ENCODE measurements around the gene ZNF665. TPM values are rescaled to one million over a fixed set of nuclear protein-coding genes. Genes with fewer than 3 reads are reported as not detected.

Gene ZNF665
- total RNA-seq, 1 donor from 2014 or later: 9.4 TPM

GRCh38 chr19:53183146-53183764 lies 9.9 kb downstream of the ZNF665 start:
- Mint-ChIP-seq H3K4me3 (ENCODE audit: low read depth) (no peak overlapping the region), H3K27me3 (no peaks in the 10 kb centered on the region), H3K27ac (peak overlapping the region; percentile 95), H3K36me3 (ENCODE audit: insufficient read depth) (peaks cover 29% of the 10 kb centered on the region), H3K9me3 (ENCODE audit: low read depth) (peaks cover 5% of the 10 kb centered on the region), H3K4me1 (ENCODE audit: low read depth) (peaks cover 7% of the 10 kb centered on the region)
- no peak for TF ChIP-seq CTCF (IDR thresholded peaks at IDR 0.05; ENCODE audit: unreplicated experiment)
- no peak for DNase-seq (ENCODE audit: low spot score, unreplicated experiment)

GRCh38 chr19:53182202-53182601 lies 11.0 kb downstream of the ZNF665 start:
- H3K27me3 Mint-ChIP-seq: no peaks in the 10 kb centered on the region
- no peak overlapping the region for H3K27ac Mint-ChIP-seq
- H3K4me1 Mint-ChIP-seq (ENCODE audit: low read depth): peaks cover 7% of the 10 kb centered on the region
- TF ChIP-seq CTCF (IDR thresholded peaks at IDR 0.05; ENCODE audit: unreplicated experiment): no peak
- peaks cover 5% of the 10 kb centered on the region for H3K9me3 Mint-ChIP-seq (ENCODE audit: low read depth)
- DNase-seq (ENCODE audit: low spot score, unreplicated experiment): no peak
- H3K4me3 Mint-ChIP-seq (ENCODE audit: low read depth): no peak overlapping the region
- H3K36me3 Mint-ChIP-seq (ENCODE audit: insufficient read depth): peaks cover 29% of the 10 kb centered on the region

GRCh38 chr19:53177986-53178385 lies 15.2 kb downstream of the ZNF665 start:
- Mint-ChIP-seq H3K4me1 (ENCODE audit: low read depth) (peaks cover under 1% of the 10 kb centered on the region), H3K27ac (no peak overlapping the region), H3K4me3 (ENCODE audit: low read depth) (no peak overlapping the region), H3K36me3 (ENCODE audit: insufficient read depth) (peaks cover 36% of the 10 kb centered on the region), H3K27me3 (no peaks in the 10 kb centered on the region), H3K9me3 (ENCODE audit: low read depth) (peaks cover 7% of the 10 kb centered on the region)
- DNase-seq (ENCODE audit: low spot score, unreplicated experiment): no peak
- TF ChIP-seq CTCF (IDR thresholded peaks at IDR 0.05; ENCODE audit: unreplicated experiment): no peak

GRCh38 chr19:53172889-53173288 lies 20.3 kb downstream of the ZNF665 start:
- Mint-ChIP-seq H3K36me3 (ENCODE audit: insufficient read depth) (peaks cover 40% of the 10 kb centered on the region), H3K27ac (no peak overlapping the region), H3K4me1 (ENCODE audit: low read depth) (no peaks in the 10 kb centered on the region), H3K4me3 (ENCODE audit: low read depth) (no peak overlapping the region), H3K9me3 (ENCODE audit: low read depth) (peaks cover 20% of the 10 kb centered on the region), H3K27me3 (no peaks in the 10 kb centered on the region)
- DNase-seq (ENCODE audit: low spot score, unreplicated experiment): no peak
- no peak for TF ChIP-seq CTCF (IDR thresholded peaks at IDR 0.05; ENCODE audit: unreplicated experiment)

GRCh38 chr19:53165691-53166091 lies 27.5 kb downstream of the ZNF665 start:
- peaks cover 46% of the 10 kb centered on the region for H3K36me3 Mint-ChIP-seq (ENCODE audit: insufficient read depth)
- no peak overlapping the region for H3K27ac Mint-ChIP-seq
- no peaks in the 10 kb centered on the region for H3K27me3 Mint-ChIP-seq
- no peaks in the 10 kb centered on the region for H3K4me1 Mint-ChIP-seq (ENCODE audit: low read depth)
- no peak for DNase-seq (ENCODE audit: low spot score, unreplicated experiment)
- peaks cover 44% of the 10 kb centered on the region for H3K9me3 Mint-ChIP-seq (ENCODE audit: low read depth)
- no peak overlapping the region for H3K4me3 Mint-ChIP-seq (ENCODE audit: low read depth)
- no peak for TF ChIP-seq CTCF (IDR thresholded peaks at IDR 0.05; ENCODE audit: unreplicated experiment)

Measured in progenitor cell of endocrine pancreas (in vitro differentiated cells).